HG02973 (cell line): ENCODE measurements around the gene SNU13.
"Not testable (repeated sequence)": the region's sequence is repeated elsewhere in the genome, so short reads cannot be mapped to it uniquely, and the experiment has no call there.

ENCODE experiments used
- ATAC-seq: cut with Tn5 transposase; IDR thresholded peaks from one replicate; pipeline ENCODE4 v1.9.1; 2021; ENCODE audit warnings: moderate library complexity; ENCODE audit not compliant: unreplicated experiment

SNU13 gene

GRCh38 chr22:41682033-41682807 lies 6.4 kb downstream of the SNU13 start:
- no peak for ATAC-seq

DNA sequence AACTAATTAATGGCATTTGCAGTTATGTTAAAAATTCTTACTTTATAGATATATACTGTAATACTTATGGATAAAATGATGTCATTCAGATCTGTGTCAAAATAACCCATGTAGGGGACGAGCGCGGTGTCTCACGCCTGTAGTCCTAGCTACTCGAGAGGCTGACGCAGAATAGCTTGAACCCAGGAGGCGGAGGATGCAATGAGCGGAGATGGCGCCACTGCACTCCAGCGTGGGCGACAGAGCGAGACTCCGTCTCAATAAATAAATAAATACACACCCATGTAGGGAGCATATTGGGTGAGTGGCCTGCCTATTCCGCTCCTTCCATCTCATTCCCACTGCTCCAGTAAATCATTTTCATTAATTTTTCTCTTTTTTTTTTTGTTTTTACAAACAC lies 7.1 kb downstream of the SNU13 start:
- no peak for ATAC-seq

DNA sequence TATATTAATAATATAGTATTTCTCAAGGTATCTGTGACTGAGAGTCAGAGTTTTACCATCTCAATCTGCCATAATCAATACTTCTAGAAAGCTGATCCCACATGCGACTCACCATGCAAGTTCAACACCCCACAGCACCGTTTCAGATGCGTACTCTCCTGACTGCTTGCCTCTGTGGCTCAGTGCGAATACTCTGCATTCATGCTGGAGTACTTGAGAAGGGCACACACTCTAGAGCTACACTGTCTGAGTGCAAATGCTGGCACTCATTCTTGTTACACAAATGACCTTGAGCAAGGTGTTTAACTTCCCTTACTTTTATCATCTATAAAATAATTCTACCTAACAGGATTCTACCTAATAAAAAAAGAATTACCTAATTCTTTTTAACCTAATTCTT lies 12.5 kb downstream of the SNU13 start:
- no peak for ATAC-seq

- ATAC-seq, result no peak
Measured at GRCh38 chr22:41674846-41675340, 13.8 kb downstream of the SNU13 start.

DNA sequence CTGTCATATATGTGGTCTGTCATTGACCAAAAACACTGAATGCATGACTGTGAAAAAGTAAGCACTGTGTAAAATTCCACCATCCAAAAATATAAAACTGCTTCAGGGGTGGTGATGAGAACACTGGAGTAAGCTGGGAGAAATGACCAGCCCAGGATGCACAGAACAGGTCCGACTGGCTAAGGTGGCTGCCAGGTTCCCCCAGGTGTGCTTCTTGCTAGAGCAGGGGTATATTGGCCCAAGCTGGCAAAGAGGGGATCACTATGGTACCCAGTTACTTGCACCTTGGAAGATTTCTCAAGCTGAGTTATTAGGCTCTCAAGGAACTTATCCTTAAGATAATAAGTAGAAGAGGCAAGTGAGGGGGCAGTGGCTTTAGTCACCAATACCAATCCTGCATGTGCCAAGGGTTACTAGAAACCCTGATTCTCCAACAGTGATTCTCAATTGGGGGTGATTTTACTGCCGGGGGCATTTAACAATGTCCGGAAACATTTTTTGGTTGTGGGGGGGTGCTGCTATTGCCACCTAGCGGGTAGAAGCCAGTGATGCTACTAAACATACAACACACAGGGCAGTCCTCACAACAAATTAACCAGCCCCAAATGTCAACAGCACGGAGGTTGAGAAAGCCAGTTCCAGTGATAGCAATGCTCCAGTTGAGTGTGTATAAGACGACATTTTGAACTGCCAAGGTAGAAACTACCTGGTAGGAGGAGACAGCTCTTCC lies 15.7 kb downstream of the SNU13 start:
- ATAC-seq, result no peak

GRCh38 chr22:41672096-41672495 lies 16.6 kb downstream of the SNU13 start:
- not testable (repeated sequence) for ATAC-seq

GRCh38 chr22:41668971-41669911 lies 19.4 kb downstream of the SNU13 start:
- ATAC-seq, result no peak

DNA sequence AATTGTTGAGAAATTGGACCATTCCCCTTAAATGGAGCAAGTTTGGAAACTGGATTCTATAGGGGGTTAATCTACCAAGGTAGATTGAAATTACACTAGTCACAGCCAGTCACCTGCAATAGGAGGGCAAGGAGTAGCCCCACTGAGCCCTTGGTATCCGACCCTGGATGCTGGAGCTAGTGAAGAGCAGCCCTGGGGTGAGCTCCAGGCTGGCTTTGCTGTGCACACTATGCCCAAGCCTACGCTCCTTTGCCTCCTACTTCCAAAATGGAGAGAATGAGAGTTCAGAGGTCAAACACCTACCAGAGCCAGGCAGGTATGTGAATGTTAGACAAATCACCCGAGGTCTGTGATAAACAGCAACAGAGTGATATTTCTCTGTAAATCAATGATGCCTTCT lies 23.7 kb downstream of the SNU13 start:
- no peak for ATAC-seq

- no peak for ATAC-seq
Measured at GRCh38 chr22:41664490-41664889, 24.2 kb downstream of the SNU13 start.

- not testable (repeated sequence) for ATAC-seq
Measured at GRCh38 chr22:41663594-41663993, 25.1 kb downstream of the SNU13 start.

GRCh38 chr22:41661713-41662112 lies 27.0 kb downstream of the SNU13 start:
- ATAC-seq, result no peak

- ATAC-seq, result no peak
Measured at GRCh38 chr22:41661088-41661487, 27.6 kb downstream of the SNU13 start.

DNA sequence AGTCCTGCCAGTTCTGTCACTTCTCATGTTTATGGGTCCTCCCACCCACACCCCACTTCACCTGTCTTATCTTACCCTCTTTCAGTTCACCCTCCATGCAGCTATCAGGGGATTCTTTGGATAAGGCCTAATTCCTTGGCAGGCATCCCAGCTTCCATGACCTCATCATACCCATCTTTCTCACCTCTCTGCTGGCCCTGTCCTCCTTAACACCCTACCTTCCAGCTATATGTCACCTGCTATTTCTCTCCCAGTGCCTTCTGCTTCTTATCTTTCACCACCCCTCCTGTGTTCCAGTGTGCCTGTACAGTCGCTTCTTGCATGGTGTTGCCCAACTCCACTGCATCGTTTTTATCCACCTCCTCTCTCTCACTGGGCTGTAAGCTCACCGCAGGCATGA lies 28.3 kb downstream of the SNU13 start:
- ATAC-seq, result no peak

- no peak for ATAC-seq
Measured at GRCh38 chr22:41659941-41660340, 28.7 kb downstream of the SNU13 start.

DNA sequence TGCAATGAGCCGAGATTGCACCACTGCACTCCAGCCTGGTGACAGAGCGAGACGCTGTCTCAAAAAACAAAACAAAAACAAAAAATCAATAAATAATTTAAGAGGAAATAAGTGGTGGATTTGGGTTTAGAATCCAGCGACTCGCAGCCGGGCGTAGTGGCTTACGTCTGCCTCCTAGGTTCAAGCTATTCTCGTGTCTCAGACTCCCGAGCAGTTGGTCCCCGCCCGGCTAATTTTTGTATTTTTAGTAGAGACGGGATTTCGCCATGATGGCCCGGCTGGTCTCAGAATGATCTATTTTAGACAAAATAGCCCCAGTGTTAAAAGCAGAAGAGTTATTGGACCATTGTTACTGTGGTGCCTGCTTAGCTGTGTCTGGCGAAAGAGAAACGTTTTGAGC lies 29.8 kb downstream of the SNU13 start:
- no peak for ATAC-seq

GRCh38 chr22:41657709-41658108 lies 31.0 kb downstream of the SNU13 start:
- ATAC-seq, result no peak

DNA sequence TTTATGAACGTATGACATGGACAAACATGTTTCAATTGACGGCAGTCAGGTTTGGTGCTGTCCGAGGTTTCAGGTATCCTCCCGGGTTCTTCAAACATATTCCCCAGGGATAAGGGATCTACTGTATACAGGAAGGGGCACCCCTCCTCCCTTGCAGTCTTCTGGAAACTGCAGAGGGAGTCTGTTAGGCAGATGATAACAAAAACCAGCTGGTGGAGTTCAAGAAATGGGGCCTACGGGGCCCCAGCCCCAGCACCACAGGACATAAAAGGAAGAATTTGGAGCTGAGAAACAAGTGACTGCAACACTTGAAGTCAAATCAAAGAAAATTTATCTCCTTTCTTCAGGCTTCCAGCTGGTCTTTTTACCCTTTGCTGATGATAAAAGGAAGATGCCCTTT lies 32.1 kb downstream of the SNU13 start:
- no peak for ATAC-seq

DNA sequence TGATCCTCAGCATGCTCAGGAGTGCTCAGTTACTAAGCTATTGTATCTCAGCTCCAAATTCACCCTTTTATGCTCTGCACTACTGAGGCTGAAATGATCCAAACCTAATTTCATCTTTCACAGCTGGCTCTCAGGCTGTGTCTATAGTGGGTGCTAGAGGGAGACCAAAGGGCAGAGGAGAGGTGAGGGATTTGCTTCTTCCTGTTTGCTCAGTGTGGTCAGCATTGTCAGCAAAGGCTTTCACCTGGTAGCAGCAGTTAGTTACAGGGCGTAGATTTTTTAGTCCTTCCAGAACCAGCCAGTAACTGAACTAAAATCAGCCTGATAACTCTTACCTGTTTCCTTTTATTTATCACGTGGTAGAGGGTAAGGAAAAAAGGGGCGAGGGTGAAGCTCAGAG lies 34.3 kb downstream of the SNU13 start:
- ATAC-seq, result no peak

- ATAC-seq, result no peak
Measured at GRCh38 chr22:41650821-41651220, 37.8 kb downstream of the SNU13 start.

- no peak for ATAC-seq
Measured at GRCh38 chr22:41650229-41650628, 38.4 kb downstream of the SNU13 start.

DNA sequence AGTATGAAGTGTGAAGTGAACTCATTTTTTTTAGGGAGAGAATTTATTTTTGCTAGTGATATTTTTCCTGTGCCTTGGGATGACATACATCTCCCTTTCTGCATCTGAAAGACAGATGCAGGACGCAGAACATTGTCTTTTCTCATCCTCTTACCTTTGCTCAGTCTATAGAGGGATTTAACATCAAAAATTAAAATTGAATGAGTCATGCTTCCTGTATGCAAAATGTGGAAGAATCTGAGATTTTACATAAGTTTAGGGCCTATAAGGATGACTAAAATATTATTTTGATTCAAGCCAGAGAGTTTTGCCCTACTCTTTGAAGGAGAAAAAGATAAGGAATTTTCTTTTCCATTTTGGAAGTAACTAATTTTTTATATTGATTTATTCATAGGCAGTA lies 40.2 kb downstream of the SNU13 start:
- ATAC-seq, result no peak
